Lung (tissue), 12 donors: Measurements from ENCODE around the gene AGAP1. TPM values are rescaled to one million over a fixed set of nuclear protein-coding genes. Genes with fewer than 3 reads are reported as not detected.

Experiments used
- ATAC-seq: fragments of 200-7000 bp; cut with Tn5 transposase; one replicate; pipeline ENCODE4 v1.9.1; 2020; ENCODE audit warnings: moderate number of reproducible peaks; ENCODE audit not compliant: insufficient read depth, low FRiP score
- DNase-seq, 3 donors: peaks; one replicate each; pipeline ENCODE4 v3.0.0-alpha.2; 2013 to 2017
- H3K27ac ChIP-seq, 2 donors: one replicate each; pipeline ENCODE4 v1.5.1; 2013; ENCODE audit warnings: mild to moderate bottlenecking in 2 of 2, moderate library complexity in 2 of 2, control low read depth in 1 of 2, inconsistent platforms in 1 of 2, low read depth in 1 of 2, low read length in 1 of 2
- H3K27me3 ChIP-seq, 3 donors: one replicate each; pipeline ENCODE4 v1.5.1; 2013; ENCODE audit warnings: low read length in 2 of 3; ENCODE audit not compliant: control insufficient read depth in 3 of 3, insufficient read depth in 3 of 3
- H3K36me3 ChIP-seq, 4 donors: one replicate each; pipeline ENCODE4 v1.5.1; 2013; ENCODE audit warnings: low read length in 4 of 4, mild to moderate bottlenecking in 1 of 4, moderate library complexity in 1 of 4; ENCODE audit not compliant: control insufficient read depth in 4 of 4, insufficient read depth in 4 of 4
- H3K4me1 ChIP-seq, 5 donors: one replicate each; pipeline ENCODE4 v1.5.1; 2013; ENCODE audit warnings: low read length in 5 of 5, mild to moderate bottlenecking in 2 of 5, moderate library complexity in 1 of 5; ENCODE audit not compliant: control insufficient read depth in 5 of 5, insufficient read depth in 5 of 5
- H3K4me3 ChIP-seq: one replicate; pipeline ENCODE4 v1.5.1; 2013; ENCODE audit warnings: mild to moderate bottlenecking, control low read depth, moderate library complexity
- H3K9ac ChIP-seq, 2 donors: one replicate each; pipeline ENCODE4 v1.5.1; 2013; ENCODE audit warnings: low read length in 2 of 2, control low read depth in 1 of 2; ENCODE audit not compliant: insufficient read depth in 1 of 2
- H3K9me3 ChIP-seq, 4 donors: one replicate each; pipeline ENCODE4 v1.5.1; 2013; ENCODE audit warnings: low read length in 3 of 4, mild to moderate bottlenecking in 1 of 4, moderate library complexity in 1 of 4; ENCODE audit not compliant: control insufficient read depth in 4 of 4, insufficient read depth in 3 of 4
- CTCF ChIP-seq: IDR thresholded peaks from 2 replicates; pipeline ENCODE4 v1.5.1; 2012; ENCODE audit warnings: mild to moderate bottlenecking; ENCODE audit errors: control extremely low read depth, extremely low read depth
- WGBS, 2 donors: extraction: QIAGEN DNeasy Blood & Tissue Kit; methylation state at CpG; one replicate each; pipeline ENCODE4 v1.1.7; 2013; 5-methylcytosine and 5-hydroxymethylcytosine counted together
- polyA plus RNA-seq, 2 donors: library from polyadenylated mRNA; stranded (reverse); fragments of 200-250 nt; gene quantifications; one replicate each; pipeline ENCODE4 v1.2.1, GENCODE V29; 2013
- total RNA-seq, 2 donors: library from RNA; depleted of rRNA in 1 of 2; stranded (reverse); fragments of >200 nt in 1 of 2; gene quantifications; one replicate each; pipeline ENCODE4 v1.2.1, GENCODE V29; 2014 to 2021
- donor health status: control.
- donor health status: control.
- donor health status: Bipolar disorder and iron deficiency.
- donor health status: healthy.
- donor health status: DM: yes; HTN: yes; CAD: no.

Gene AGAP1
- total and polyA plus RNA-seq, 4 donors: 6.6 to 39.4 (median 20.2) TPM

DNA sequence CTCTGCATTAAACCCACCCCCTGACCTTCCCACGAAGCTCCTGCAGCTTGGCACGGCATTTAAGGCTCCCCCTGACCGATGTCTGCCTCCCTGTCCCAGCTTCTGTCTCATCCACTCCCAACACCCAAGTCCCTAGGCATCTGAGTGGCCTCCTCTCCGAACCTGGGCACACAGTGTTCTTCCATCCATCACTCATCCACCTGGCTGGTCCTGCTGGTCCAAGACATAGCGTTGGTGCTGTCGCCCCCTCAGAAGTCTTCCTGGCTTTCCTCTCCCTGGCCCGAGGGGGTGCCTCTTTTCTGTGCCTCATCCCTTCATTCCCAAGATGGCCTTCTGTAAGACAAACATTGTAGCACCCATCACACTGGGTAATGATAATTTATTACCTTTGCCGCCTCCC lies 350.7 kb downstream of the AGAP1 start:
- 94% methylated on average over 8 of the region's 8 CpGs for WGBS, 2 donors
- Histone ChIP-seq H3K4me3 (no peak overlapping the region), H3K9me3 (no peaks in the 10 kb centered on the region), H3K27ac (no peak overlapping the region), H3K27me3 (no peaks in the 10 kb centered on the region), H3K36me3 (peaks cover 0 to 5% (median 0%) of the 10 kb centered on the region in 4 donors), H3K9ac (no peak overlapping the region), H3K4me1 (peaks cover 0 to 10% (median 0%) of the 10 kb centered on the region in 5 donors)
- TF ChIP-seq CTCF: no peak
- ATAC-seq (no peak), DNase-seq (no peak)

DNA sequence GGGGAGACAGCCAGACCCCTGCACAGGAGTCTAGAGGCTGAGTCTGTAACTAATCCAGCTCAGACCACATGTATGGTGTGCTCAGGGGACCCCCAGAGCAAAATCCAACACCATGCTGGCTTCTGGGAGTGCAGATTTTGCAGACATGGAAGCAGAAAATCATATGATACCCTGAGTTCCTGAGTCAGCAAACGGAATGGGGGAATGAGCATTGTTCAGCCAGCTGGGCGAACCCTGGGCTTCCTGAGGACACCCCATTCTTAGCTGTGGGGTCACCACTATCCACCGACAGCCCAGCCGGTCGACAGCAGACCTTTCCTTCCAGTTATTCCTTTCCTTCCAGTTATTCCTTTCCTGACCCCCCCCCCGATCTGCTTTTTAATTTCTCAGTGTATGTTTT lies 351.4 kb downstream of the AGAP1 start:
- 75 to 79% methylated on average over 6 of the region's 6 CpGs for WGBS, 2 donors
- no peak for ATAC-seq
- Histone ChIP-seq H3K4me3 (no peak overlapping the region), H3K36me3 (peaks cover 0 to 5% (median 0%) of the 10 kb centered on the region in 4 donors), H3K27me3 (no peaks in the 10 kb centered on the region), H3K9me3 (no peaks in the 10 kb centered on the region), H3K9ac (no peak overlapping the region), H3K27ac (no peak overlapping the region), H3K4me1 (peaks cover 0 to 10% (median 0%) of the 10 kb centered on the region in 5 donors)
- no peak for TF ChIP-seq CTCF
- no peak for DNase-seq

DNA sequence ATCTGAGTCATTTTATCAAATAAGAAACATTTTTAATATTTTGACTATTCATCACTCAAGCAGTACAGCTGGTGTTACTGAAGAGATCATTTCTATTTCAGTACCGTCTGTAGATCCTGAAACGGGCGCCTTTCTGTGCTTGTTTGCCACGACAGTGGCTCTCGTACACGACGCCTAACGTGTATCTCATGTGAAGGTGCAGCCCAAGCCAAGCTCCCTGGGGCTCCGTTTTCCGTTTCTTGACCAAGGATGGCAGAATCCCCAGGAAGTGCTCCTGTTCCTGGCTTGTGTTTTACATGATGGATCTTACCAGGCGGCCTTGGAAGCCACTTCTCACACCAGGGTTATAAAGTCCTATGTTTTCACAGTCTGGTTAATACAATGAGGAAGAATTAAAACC lies 353.7 kb downstream of the AGAP1 start:
- ATAC-seq (no peak), DNase-seq (no peak)
- Histone ChIP-seq H3K27ac (no peak overlapping the region), H3K4me3 (no peak overlapping the region), H3K9me3 (no peaks in the 10 kb centered on the region), H3K9ac (no peak overlapping the region), H3K36me3 (peaks cover 0 to 5% (median 0%) of the 10 kb centered on the region in 4 donors), H3K27me3 (no peaks in the 10 kb centered on the region), H3K4me1 (peaks cover 0 to 10% (median 0%) of the 10 kb centered on the region in 5 donors)
- 94 to 96% methylated on average over 11 of the region's 11 CpGs for WGBS, 2 donors
- no peak for TF ChIP-seq CTCF

DNA sequence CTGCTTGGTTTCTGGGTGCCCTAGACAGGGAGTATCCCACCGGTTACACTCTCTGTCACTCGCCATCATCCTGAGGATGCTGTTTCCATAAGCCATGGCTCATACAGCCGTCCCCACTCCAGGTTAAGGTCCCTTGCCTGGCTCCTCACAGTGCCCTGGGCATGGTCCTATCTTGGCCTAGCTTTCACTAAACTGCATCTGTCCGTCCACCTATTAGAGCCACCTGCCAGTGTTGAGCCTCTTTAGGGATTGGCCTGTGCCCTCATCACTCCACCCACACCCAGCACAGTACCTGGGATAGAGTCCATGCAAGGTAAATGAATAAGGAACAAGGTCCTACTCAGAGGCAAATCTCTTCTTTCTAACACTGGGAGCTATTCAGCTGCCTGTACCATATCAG lies 354.2 kb downstream of the AGAP1 start:
- ATAC-seq (no peak), DNase-seq (no peak)
- no peak overlapping the region for H3K27ac ChIP-seq
- TF ChIP-seq CTCF: no peak
- WGBS, 2 donors: 92 to 95% methylated on average over 4 of the region's 4 CpGs
- H3K4me3 ChIP-seq: no peak overlapping the region
- no peaks in the 10 kb centered on the region for H3K27me3 ChIP-seq
- peaks cover 0 to 10% (median 0%) of the 10 kb centered on the region in 5 donors for H3K4me1 ChIP-seq
- H3K9me3 ChIP-seq: no peaks in the 10 kb centered on the region
- peaks cover 0 to 2% (median 0%) of the 10 kb centered on the region in 4 donors for H3K36me3 ChIP-seq
- no peak overlapping the region for H3K9ac ChIP-seq
